ENCODE measurements around the gene SGSM2. TPM values are rescaled to one million over a fixed set of nuclear protein-coding genes. Genes with fewer than 3 reads are reported as not detected.

The SGSM2 gene
- total RNA-seq, 1 experiment from 2014 or later, result 62.0 TPM

DNA sequence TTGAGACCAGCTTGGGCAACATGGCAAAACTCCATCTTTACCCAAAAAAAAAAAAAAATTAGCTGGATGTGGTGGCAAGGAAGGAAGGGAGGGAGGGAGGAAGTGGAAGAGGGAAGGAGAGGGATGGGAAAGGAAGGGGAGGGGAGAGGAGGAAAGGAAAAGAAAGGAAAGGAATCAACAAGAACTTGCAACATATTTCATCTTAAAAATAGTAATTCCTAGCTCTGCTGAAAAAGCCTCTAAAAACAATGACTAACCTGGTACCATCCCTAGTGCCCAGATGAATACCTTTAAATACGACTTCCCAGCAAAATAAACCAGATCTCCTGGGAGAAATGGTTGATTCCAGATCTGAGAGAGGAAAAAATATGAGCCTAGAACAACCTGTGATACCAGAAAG lies 90.6 kb downstream of the SGSM2 start:
- H3K4me2 ChIP-seq, result no peak overlapping the region
- no peaks in the 10 kb centered on the region for H3K4me1 ChIP-seq (replicated peaks; ENCODE audit: insufficient read depth)
- H3K36me3 ChIP-seq (ENCODE audit: low read depth), result peaks cover 6% of the 10 kb centered on the region; the same call in 1 of the 2 replicates
- ChIA-PET POLR2A (ENCODE audit: unreplicated experiment) (no interaction called here), CTCF (no interaction called here)
- intact Hi-C loops (cut with micrococcal nuclease; ENCODE audit: unreplicated experiment), result no loop called here
- H2AFZ ChIP-seq, result no peak overlapping the region
- BruUV-seq (replicated peaks), result no TSS peak
- H3K9me3 ChIP-seq (ENCODE audit: insufficient read depth, low read depth), result no peaks in the 10 kb centered on the region
- no peaks in the 10 kb centered on the region for H3K9me2 ChIP-seq (ENCODE audit: insufficient read depth)
- H3K27ac ChIP-seq, result no peak overlapping the region
- DNase-seq, result no peak
- H4K20me1 ChIP-seq (ENCODE audit: insufficient read depth), result 0 out of 2 replicates have a peak, but pooled peaks cover 2% of the 10 kb centered on the region
- H3K4me3 ChIP-seq, result no peak overlapping the region
- peaks cover 7% of the 10 kb centered on the region; the same call in 1 of the 2 replicates for H3F3A ChIP-seq (ENCODE audit: insufficient read depth, low read depth)
- H3K79me2 ChIP-seq (ENCODE audit: low read depth), result no peaks in the 10 kb centered on the region
- TF ChIP-seq, protein P1, sequence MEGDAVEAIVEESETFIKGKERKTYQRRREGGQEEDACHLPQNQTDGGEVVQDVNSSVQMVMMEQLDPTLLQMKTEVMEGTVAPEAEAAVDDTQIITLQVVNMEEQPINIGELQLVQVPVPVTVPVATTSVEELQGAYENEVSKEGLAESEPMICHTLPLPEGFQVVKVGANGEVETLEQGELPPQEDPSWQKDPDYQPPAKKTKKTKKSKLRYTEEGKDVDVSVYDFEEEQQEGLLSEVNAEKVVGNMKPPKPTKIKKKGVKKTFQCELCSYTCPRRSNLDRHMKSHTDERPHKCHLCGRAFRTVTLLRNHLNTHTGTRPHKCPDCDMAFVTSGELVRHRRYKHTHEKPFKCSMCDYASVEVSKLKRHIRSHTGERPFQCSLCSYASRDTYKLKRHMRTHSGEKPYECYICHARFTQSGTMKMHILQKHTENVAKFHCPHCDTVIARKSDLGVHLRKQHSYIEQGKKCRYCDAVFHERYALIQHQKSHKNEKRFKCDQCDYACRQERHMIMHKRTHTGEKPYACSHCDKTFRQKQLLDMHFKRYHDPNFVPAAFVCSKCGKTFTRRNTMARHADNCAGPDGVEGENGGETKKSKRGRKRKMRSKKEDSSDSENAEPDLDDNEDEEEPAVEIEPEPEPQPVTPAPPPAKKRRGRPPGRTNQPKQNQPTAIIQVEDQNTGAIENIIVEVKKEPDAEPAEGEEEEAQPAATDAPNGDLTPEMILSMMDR (conservative IDR thresholded peaks at IDR 0.05), result no peak
- no peak for TF ChIP-seq EZH2 (IDR thresholded peaks at IDR 0.05; ENCODE audit: low read depth)
- no peaks in the 10 kb centered on the region for H3K27me3 ChIP-seq (ENCODE audit: insufficient read depth, low read depth)

Other genes starting within 250 kb of the SGSM2 start
- 43.1 and 49.4 TPM in 2 replicates for gene SMG6, start 33.7 kb upstream of the SGSM2 start, total RNA-seq (2021)
- gene SRR, start 33.6 kb upstream of the SGSM2 start, total RNA-seq (2021), result 41.8 and 52.3 TPM in 2 replicates
- gene TSR1, start 1.0 kb upstream of the SGSM2 start, total RNA-seq (2021), result 42.3 and 42.5 TPM in 2 replicates
- 60.7 and 72.3 TPM in 2 replicates for gene MNT, start 63.6 kb downstream of the SGSM2 start, total RNA-seq (2021)
- 40.2 and 46.2 TPM in 2 replicates for gene METTL16, start 174.4 kb downstream of the SGSM2 start, total RNA-seq (2021)